Activated B cell treated with CpG ODN at 0.5 μM for 24 hours (primary cell): ENCODE measurements around the gene PZP. TPM values are rescaled to one million over a fixed set of nuclear protein-coding genes. Genes with fewer than 3 reads are reported as not detected.

Experiments
- ATAC-seq: fragments of 200-7000 bp; cut with Tn5 transposase; one replicate; pipeline ENCODE4 v1.10.0; 2021; ENCODE audit warnings: low read depth, mild to moderate bottlenecking, moderate library complexity
- CTCF ChIA-PET: fragments of 350-600 bp; sonication (Branson Sonifier 250); formaldehyde crosslinking; loops from one replicate; lab custom pipeline; 2021; ENCODE audit warnings: antibody characterized with exemption; lab: Charles Lee
- POLR2A ChIA-PET: fragments of 350-600 bp; sonication (Branson Sonifier 250); formaldehyde crosslinking; loops from one replicate; lab custom pipeline; 2021; ENCODE audit warnings: antibody characterized with exemption; lab: Charles Lee
- DNase-seq: peaks from one replicate; pipeline ENCODE4 v3.0.0; 2022
- H3K27ac Mint-ChIP-seq: one replicate; pipeline ENCODE4 v1.8.0; 2020; ENCODE audit warnings: mixed read lengths
- H3K27me3 Mint-ChIP-seq: one replicate; pipeline ENCODE4 v1.8.0; 2021; ENCODE audit warnings: mixed read lengths
- H3K36me3 Mint-ChIP-seq: one replicate; pipeline ENCODE4 v1.8.0; 2021; ENCODE audit warnings: low read depth, mixed read lengths
- H3K4me1 Mint-ChIP-seq: one replicate; pipeline ENCODE4 v1.8.0; 2021; ENCODE audit warnings: mixed read lengths
- H3K4me3 Mint-ChIP-seq: one replicate; pipeline ENCODE4 v1.8.0; 2020; ENCODE audit warnings: mild to moderate bottlenecking, mixed read lengths
- H3K9me3 Mint-ChIP-seq: one replicate; pipeline ENCODE4 v1.8.0; 2020; ENCODE audit warnings: mixed read lengths
- intact Hi-C: fragments of 100-400 bp; cut with micrococcal nuclease; formaldehyde crosslinking; loops from one replicate; pipeline ENCODE4 v1.15.1; 2024
- total RNA-seq: library from RNA; stranded (reverse); gene quantifications from 2 replicates; pipeline ENCODE4 v1.2.3, GENCODE V29; 2022
- TF ChIP-seq, protein P1 (sequence below): fragments of 200-600 bp; IDR thresholded peaks from one replicate; pipeline ENCODE4 v1.8.0; 2022; ENCODE audit warnings: antibody characterized with exemption, mild to moderate bottlenecking

Gene PZP
- total RNA-seq, 1 donor from 2014 or later = not detected

DNA sequence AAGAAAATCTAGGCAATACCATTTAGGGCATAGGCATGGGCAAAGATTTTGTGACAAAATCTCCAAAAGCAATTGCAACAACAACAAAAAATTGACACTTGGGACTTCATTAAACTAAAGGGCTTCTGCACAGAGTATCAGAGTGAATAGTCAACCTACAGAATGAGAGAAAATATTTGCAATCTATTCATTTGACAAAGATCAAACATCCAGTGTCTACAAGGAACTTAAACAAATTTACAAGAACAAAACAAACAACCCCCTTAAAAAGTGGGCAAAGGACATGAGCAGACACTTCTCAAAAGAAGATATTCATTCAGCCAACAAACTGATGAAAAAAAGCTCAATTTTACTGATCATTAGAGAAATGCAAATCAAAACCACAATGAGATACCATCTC, 44.1 kb upstream of the PZP start:
- H3K27ac Mint-ChIP-seq = no peak overlapping the region
- peaks cover 3% of the 10 kb centered on the region for H3K9me3 Mint-ChIP-seq
- no peak overlapping the region for H3K4me3 Mint-ChIP-seq
- intact Hi-C loops = no loop called here
- no peaks in the 10 kb centered on the region for H3K36me3 Mint-ChIP-seq
- no peak for DNase-seq
- POLR2A ChIA-PET = no interaction called here
- no peaks in the 10 kb centered on the region for H3K4me1 Mint-ChIP-seq
- TF ChIP-seq, protein P1, sequence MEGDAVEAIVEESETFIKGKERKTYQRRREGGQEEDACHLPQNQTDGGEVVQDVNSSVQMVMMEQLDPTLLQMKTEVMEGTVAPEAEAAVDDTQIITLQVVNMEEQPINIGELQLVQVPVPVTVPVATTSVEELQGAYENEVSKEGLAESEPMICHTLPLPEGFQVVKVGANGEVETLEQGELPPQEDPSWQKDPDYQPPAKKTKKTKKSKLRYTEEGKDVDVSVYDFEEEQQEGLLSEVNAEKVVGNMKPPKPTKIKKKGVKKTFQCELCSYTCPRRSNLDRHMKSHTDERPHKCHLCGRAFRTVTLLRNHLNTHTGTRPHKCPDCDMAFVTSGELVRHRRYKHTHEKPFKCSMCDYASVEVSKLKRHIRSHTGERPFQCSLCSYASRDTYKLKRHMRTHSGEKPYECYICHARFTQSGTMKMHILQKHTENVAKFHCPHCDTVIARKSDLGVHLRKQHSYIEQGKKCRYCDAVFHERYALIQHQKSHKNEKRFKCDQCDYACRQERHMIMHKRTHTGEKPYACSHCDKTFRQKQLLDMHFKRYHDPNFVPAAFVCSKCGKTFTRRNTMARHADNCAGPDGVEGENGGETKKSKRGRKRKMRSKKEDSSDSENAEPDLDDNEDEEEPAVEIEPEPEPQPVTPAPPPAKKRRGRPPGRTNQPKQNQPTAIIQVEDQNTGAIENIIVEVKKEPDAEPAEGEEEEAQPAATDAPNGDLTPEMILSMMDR = no peak
- no peak for ATAC-seq
- CTCF ChIA-PET = no interaction called here
- peaks cover 51% of the 10 kb centered on the region for H3K27me3 Mint-ChIP-seq

DNA sequence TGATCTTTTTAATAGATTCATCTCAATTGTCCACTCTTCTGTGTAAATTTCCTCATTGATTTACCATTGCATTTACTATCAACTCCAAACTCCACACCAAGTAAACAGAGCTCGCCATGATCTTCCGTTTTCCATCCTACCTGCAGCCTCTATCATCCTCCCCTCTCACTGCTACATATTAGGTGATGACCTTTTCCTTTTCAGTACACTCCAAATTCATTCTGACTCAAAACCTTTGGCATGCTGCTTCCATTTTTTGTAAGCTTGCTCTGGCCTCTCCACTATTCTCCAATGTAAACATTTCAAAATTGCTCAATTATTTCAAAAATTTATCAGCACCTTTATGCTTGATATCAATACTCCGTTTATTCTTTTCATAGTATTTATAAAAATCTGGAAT, 40.2 kb upstream of the PZP start:
- Mint-ChIP-seq H3K27me3 (peaks cover 48% of the 10 kb centered on the region), H3K9me3 (peaks cover 3% of the 10 kb centered on the region), H3K4me3 (no peak overlapping the region), H3K27ac (no peak overlapping the region), H3K4me1 (no peaks in the 10 kb centered on the region), H3K36me3 (no peaks in the 10 kb centered on the region)
- ChIA-PET CTCF (no interaction called here), POLR2A (no interaction called here)
- DNase-seq = no peak
- intact Hi-C loops = no loop called here
- ATAC-seq = no peak
- TF ChIP-seq, protein P1 = no peak

DNA sequence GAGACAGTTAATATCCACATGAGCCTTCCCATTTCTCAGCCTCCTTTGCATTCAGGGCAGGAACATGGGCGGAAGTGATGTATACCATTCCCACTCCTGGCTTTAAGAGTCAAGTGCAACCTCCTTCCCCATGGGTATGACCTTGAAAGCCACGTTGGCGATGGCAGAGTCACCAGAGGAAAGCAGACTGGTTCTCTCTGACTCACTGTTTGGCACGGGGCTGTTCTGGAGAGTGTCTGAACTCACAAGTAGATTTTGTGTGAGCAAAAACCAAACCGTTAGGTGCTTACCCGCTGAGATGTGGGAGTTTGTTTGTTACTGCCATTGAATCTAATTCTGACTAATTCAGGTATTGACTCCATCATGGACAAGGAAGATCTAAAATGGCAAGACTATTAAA, 36.7 kb upstream of the PZP start:
- ChIA-PET POLR2A (no interaction called here), CTCF (no interaction called here)
- H3K4me3 Mint-ChIP-seq = no peak overlapping the region
- H3K4me1 Mint-ChIP-seq = peaks cover 12% of the 10 kb centered on the region
- intact Hi-C loops = no loop called here
- no peak overlapping the region for H3K27ac Mint-ChIP-seq
- H3K27me3 Mint-ChIP-seq = peaks cover 16% of the 10 kb centered on the region
- H3K36me3 Mint-ChIP-seq = peaks cover 3% of the 10 kb centered on the region
- ATAC-seq (no peak), DNase-seq (no peak)
- TF ChIP-seq, protein P1 = no peak
- no peaks in the 10 kb centered on the region for H3K9me3 Mint-ChIP-seq

DNA sequence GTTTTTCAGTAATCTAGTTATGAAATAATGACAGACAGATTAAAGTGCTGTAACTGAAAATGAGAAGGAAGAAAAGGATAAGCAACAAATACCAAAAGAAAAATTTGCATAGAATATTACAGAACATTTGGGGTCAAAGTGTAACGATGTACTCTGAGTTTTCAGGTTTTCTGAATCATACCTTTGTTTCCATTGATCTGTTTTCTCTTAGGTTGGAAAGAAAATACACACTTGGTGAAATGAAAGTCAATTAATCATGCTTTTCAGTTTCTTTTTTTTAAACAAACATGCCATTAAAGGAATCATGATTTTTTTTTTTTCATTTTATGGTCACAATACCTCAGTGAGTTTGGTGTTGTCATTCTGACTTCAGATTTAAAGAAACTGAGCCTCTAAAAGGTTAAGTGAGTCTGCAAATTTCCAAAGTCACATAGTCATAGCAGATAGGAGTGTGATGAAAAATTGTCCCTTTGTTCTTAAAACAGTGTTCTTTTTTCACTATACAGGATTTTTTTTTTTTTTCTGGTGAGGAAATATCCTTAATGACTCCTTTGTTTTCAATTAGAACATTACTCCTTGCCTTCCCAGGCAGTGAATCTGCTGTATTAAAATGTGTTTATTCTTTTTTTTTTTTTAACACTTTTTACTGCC, 35.9 kb upstream of the PZP start:
- H3K4me1 Mint-ChIP-seq = peaks cover 12% of the 10 kb centered on the region
- intact Hi-C loops = no loop called here
- DNase-seq = no peak
- H3K36me3 Mint-ChIP-seq = peaks cover 3% of the 10 kb centered on the region
- no peaks in the 10 kb centered on the region for H3K9me3 Mint-ChIP-seq
- peaks cover 10% of the 10 kb centered on the region for H3K27me3 Mint-ChIP-seq
- TF ChIP-seq, protein P1 = no peak
- no peak for ATAC-seq
- POLR2A ChIA-PET = no interaction called here
- H3K4me3 Mint-ChIP-seq = no peak overlapping the region
- CTCF ChIA-PET = no interaction called here
- H3K27ac Mint-ChIP-seq = no peak overlapping the region

DNA sequence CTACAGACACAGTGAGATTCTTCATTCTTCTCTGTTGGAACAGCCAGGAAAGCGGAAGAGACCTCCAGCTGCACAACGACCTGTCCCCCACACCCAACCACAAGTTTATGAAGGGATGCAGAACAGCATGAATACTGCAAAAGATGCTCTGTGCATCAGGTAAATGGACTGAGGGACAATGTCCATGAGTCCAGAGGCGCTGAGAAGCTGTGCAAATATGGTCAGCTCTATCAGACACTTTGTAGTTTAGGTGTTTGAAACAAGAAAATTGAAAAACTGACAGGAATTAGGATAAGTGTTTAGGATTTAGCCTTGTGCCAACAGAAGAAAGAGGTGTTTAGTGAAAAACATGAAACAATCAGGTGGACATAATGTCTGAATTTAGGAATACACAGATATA, 33.1 kb upstream of the PZP start:
- H3K9me3 Mint-ChIP-seq = no peaks in the 10 kb centered on the region
- H3K4me3 Mint-ChIP-seq = no peak overlapping the region
- intact Hi-C loops = no loop called here
- peaks cover 12% of the 10 kb centered on the region for H3K4me1 Mint-ChIP-seq
- DNase-seq (no peak), ATAC-seq (no peak)
- TF ChIP-seq, protein P1 = no peak
- POLR2A ChIA-PET = no interaction called here
- CTCF ChIA-PET = no interaction called here
- peaks cover 3% of the 10 kb centered on the region for H3K36me3 Mint-ChIP-seq
- peaks cover 6% of the 10 kb centered on the region for H3K27me3 Mint-ChIP-seq
- H3K27ac Mint-ChIP-seq = no peak overlapping the region
